ENCODE measurements around the gene FCHO1.

The FCHO1 gene

DNA sequence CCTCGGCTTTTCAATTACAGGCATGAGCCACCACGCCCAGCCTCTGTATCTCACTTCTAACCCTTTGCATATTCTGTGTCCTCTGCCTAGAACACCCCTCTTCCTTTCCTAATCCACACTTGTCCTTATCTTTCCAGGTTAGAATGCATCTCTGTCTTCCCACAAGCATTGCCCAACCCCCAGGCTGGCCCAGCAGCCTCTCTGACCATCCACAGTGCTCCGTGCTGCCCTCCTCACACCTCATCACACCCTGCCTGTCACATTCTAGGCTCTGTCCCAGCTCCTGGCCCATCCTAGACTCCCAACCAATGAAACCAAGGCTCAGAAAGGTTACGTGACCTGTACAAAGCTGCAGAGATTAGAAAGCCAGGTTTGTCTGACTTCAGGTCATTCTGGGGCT lies 85.3 kb downstream of the FCHO1 start:
- TF ChIP-seq, protein P1, sequence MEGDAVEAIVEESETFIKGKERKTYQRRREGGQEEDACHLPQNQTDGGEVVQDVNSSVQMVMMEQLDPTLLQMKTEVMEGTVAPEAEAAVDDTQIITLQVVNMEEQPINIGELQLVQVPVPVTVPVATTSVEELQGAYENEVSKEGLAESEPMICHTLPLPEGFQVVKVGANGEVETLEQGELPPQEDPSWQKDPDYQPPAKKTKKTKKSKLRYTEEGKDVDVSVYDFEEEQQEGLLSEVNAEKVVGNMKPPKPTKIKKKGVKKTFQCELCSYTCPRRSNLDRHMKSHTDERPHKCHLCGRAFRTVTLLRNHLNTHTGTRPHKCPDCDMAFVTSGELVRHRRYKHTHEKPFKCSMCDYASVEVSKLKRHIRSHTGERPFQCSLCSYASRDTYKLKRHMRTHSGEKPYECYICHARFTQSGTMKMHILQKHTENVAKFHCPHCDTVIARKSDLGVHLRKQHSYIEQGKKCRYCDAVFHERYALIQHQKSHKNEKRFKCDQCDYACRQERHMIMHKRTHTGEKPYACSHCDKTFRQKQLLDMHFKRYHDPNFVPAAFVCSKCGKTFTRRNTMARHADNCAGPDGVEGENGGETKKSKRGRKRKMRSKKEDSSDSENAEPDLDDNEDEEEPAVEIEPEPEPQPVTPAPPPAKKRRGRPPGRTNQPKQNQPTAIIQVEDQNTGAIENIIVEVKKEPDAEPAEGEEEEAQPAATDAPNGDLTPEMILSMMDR (conservative IDR thresholded peaks at IDR 0.05): no peak
- H3K27ac ChIP-seq: no peak overlapping the region

- TF ChIP-seq, protein P1 (conservative IDR thresholded peaks at IDR 0.05): no peak
- H3K27ac ChIP-seq: no peak overlapping the region
Observed at GRCh38 chr19:17837972-17838371, 86.7 kb downstream of the FCHO1 start.

Measured in VCaP (cell line).